K562 (cell line): ENCODE measurements around the gene TRERF1. TPM values are rescaled to one million over a fixed set of nuclear protein-coding genes. Genes with fewer than 3 reads are reported as not detected.

Source experiments
- ATF6 ChIP-seq: sonication (generic); formaldehyde crosslinking; IDR thresholded peaks from 2 replicates; pipeline ENCODE4 v1.4.0; 2020; ENCODE audit warnings: mild to moderate bottlenecking, missing genetic modification reagents
- BRD4 ChIP-seq: fragments of 200-600 bp; sonication (generic); IDR thresholded peaks from 2 replicates; pipeline ENCODE4 v1.6.1; 2017; ENCODE audit warnings: inconsistent platforms
- CBFA2T3 ChIP-seq: fragments of 450-650 bp; IDR thresholded peaks from 2 replicates; pipeline ENCODE4 v1.6.1; 2017
- EHMT2 ChIP-seq: fragments of 450-650 bp; IDR thresholded peaks from 2 replicates; pipeline ENCODE4 v1.6.1; 2018; ENCODE audit warnings: antibody characterized with exemption
- ELF1 ChIP-seq: fragments of 200-800 bp; sonication (Bioruptor generic); IDR thresholded peaks from 2 replicates; pipeline ENCODE4 v1.6.1; 2016; ENCODE audit warnings: missing genetic modification characterization, missing compliant biosample characterization
- ILK ChIP-seq: fragments of 450-650 bp; IDR thresholded peaks from 2 replicates; pipeline ENCODE4 v1.6.1; 2016; ENCODE audit warnings: missing genetic modification characterization, low read depth, mild to moderate bottlenecking, missing compliant biosample characterization, moderate library complexity, borderline replicate concordance
- PKNOX1 ChIP-seq: fragments of 450-650 bp; IDR thresholded peaks from 2 replicates; pipeline ENCODE4 v1.6.1; 2016
- POLR2A ChIP-seq: fragments of 450-650 bp; conservative IDR thresholded peaks from 2 replicates; pipeline ENCODE4 v1.6.1; 2016
- PRMT5 ChIP-seq: sonication (generic); formaldehyde crosslinking; IDR thresholded peaks from 2 replicates; pipeline ENCODE4 v1.5.0; 2020; ENCODE audit warnings: missing genetic modification reagents
- STAT6 ChIP-seq: sonication (generic); formaldehyde crosslinking; IDR thresholded peaks from 2 replicates; pipeline ENCODE4 v1.8.1; 2023; ENCODE audit warnings: mild to moderate bottlenecking, missing genetic modification reagents
- TCF3 ChIP-seq: sonication (generic); formaldehyde crosslinking; IDR thresholded peaks from 2 replicates; pipeline ENCODE4 v1.4.0; 2020; ENCODE audit warnings: mild to moderate bottlenecking, missing genetic modification reagents
- THRAP3 ChIP-seq: fragments of 450-650 bp; IDR thresholded peaks from 2 replicates; pipeline ENCODE4 v1.6.1; 2016; ENCODE audit warnings: mild to moderate bottlenecking, inconsistent platforms, borderline replicate concordance
- ZNF133 ChIP-seq: fragments of 250-450 bp; sonication (Bioruptor Pico); IDR thresholded peaks from 2 replicates; pipeline ENCODE4 v1.4.0; 2020; ENCODE audit warnings: mild to moderate bottlenecking
- ZNF165 ChIP-seq: fragments of 250-450 bp; sonication (Bioruptor Pico); IDR thresholded peaks from 2 replicates; pipeline ENCODE4 v1.4.0; 2020; ENCODE audit warnings: borderline replicate concordance
- ZNF3 ChIP-seq: fragments of 250-450 bp; sonication (Bioruptor Pico); IDR thresholded peaks from 2 replicates; pipeline ENCODE4 v1.5.0; 2021; ENCODE audit warnings: mild to moderate bottlenecking, moderate library complexity
- ZNF41 ChIP-seq: fragments of 250-450 bp; sonication (Bioruptor Pico); conservative IDR thresholded peaks from 2 replicates; pipeline ENCODE4 v1.4.0; 2020; ENCODE audit warnings: mild to moderate bottlenecking
- ZNF609 ChIP-seq: sonication (generic); formaldehyde crosslinking; IDR thresholded peaks from 2 replicates; pipeline ENCODE4 v1.8.1; 2023; ENCODE audit warnings: missing genetic modification reagents, mild to moderate bottlenecking, borderline replicate concordance
- ZNF740 ChIP-seq, 3 experiments: fragments of 200-800 bp in 1 of 3; sonication (Bioruptor generic) in 1 of 3; sonication (generic) in 1 of 3; formaldehyde crosslinking in 1 of 3; IDR thresholded peaks; 2 replicates each; pipeline versions ENCODE4 v1.6.1 to v1.8.0; 2016 to 2022; ENCODE audit warnings: mild to moderate bottlenecking in 2 of 3, missing compliant biosample characterization in 2 of 3, missing genetic modification characterization in 2 of 3, missing genetic modification reagents in 1 of 3
- polyA plus RNA-seq, 8 experiments: library from polyadenylated mRNA; depleted of rRNA in 4 of 8; stranded (reverse) in 5 of 8; unstranded in 3 of 8; fragments of >200 nt; fragmentation: Nextera tagmentation in 2 of 8; fragmentation: Illumina TruSeq in 1 of 8; extraction: Ambion mirVana in 2 of 8; extraction: Trizol in 1 of 8; gene quantifications; 2 replicates each; pipeline versions ENCODE4 v1.2.1 to v1.2.3, GENCODE V29; 2011 to 2014; ENCODE audit warnings: inconsistent platforms in 1 of 8, missing spikeins in 1 of 8
- total RNA-seq, 7 experiments: library from RNA; depleted of rRNA in 6 of 7; stranded (reverse); fragments of >200 nt in 6 of 7; fragmentation: Illumina TruSeq in 2 of 7; extraction: Trizol in 2 of 7; gene quantifications; 2 replicates each; pipeline versions ENCODE4 v1.2.1 to v1.2.3, GENCODE V29; 2011 to 2021; ENCODE audit warnings: low replicate concordance in 1 of 7

Gene TRERF1
- total and polyA plus RNA-seq, 9 of the 15 experiments (the other 6 are each of a cell fraction or from before 2014, with no cell fraction given): 0.04 to 0.20 (median 0.07) TPM; not detected in 3

GRCh38 chr6:42484261-42484660 is 32.5 kb upstream of the TRERF1 start (continued):
- no peak for TF ChIP-seq ZNF609 (CRISPR knock-in tag)
- TF ChIP-seq ZNF41: no peak
- no peak for TF ChIP-seq ATF6 (CRISPR knock-in tag)
- no peak for TF ChIP-seq STAT6 (CRISPR knock-in tag)
- TF ChIP-seq ILK: no peak
- TF ChIP-seq ZNF165: no peak
- TF ChIP-seq POLR2A: no peak
- TF ChIP-seq TCF3 (CRISPR knock-in tag): 0 out of 2 replicates have a peak, but pooled peaks have one; percentile 9
- TF ChIP-seq EHMT2: no peak
- TF ChIP-seq PKNOX1: peak; percentile 71
- no peak for TF ChIP-seq ZNF740 (CRISPR knock-in tag; IDR thresholded peaks at IDR 0.05)
- no peak for TF ChIP-seq ZNF740 (tag; IDR thresholded peaks at IDR 0.05)
- no peak for TF ChIP-seq ZNF133 (CRISPR knock-in tag)
- no peak for TF ChIP-seq THRAP3
- no peak for TF ChIP-seq ZNF3 (CRISPR knock-in tag)
- TF ChIP-seq BRD4: no peak
- no peak for TF ChIP-seq PRMT5 (CRISPR knock-in tag)
- TF ChIP-seq CBFA2T3: 0 out of 2 replicates have a peak, but pooled peaks have one; percentile 5
- TF ChIP-seq ELF1 (tag): no peak
